Liver (tissue), 9 donors: ENCODE results near the gene C2orf92. TPM values are rescaled to one million over a fixed set of nuclear protein-coding genes. Genes with fewer than 3 reads are reported as not detected.

Experiments
- DNase-seq: peaks from one replicate; pipeline ENCODE4 v3.0.0-alpha.2; 2017; ENCODE audit warnings: low spot score
- H3K27ac ChIP-seq, 2 donors: one replicate each; pipeline ENCODE4 v1.7.0; 2013; ENCODE audit warnings: inconsistent platforms in 2 of 2, low read length in 2 of 2, control low read depth in 1 of 2, low read depth in 1 of 2, mild to moderate bottlenecking in 1 of 2
- H3K27me3 ChIP-seq, 4 donors: one replicate each; pipeline versions ENCODE4 v1.6.1 to v1.7.0; 2013; ENCODE audit warnings: low read length in 3 of 4, inconsistent platforms in 1 of 4, mild to moderate bottlenecking in 1 of 4, moderate library complexity in 1 of 4; ENCODE audit not compliant: control insufficient read depth in 4 of 4, insufficient read depth in 4 of 4
- H3K36me3 ChIP-seq, 4 donors: one replicate each; pipeline versions ENCODE4 v1.6.1 to v1.7.0; 2013; ENCODE audit warnings: low read length in 3 of 4, mild to moderate bottlenecking in 3 of 4, low read depth in 1 of 4, moderate library complexity in 1 of 4; ENCODE audit not compliant: control insufficient read depth in 4 of 4, insufficient read depth in 3 of 4
- H3K4me1 ChIP-seq, 4 donors: one replicate each; pipeline versions ENCODE4 v1.6.1 to v1.7.0; 2013; ENCODE audit warnings: low read length in 3 of 4, mild to moderate bottlenecking in 3 of 4, moderate library complexity in 1 of 4; ENCODE audit not compliant: control insufficient read depth in 4 of 4, insufficient read depth in 4 of 4
- H3K4me3 ChIP-seq, 3 donors: one replicate each; pipeline versions ENCODE4 v1.6.1 to v1.7.0; 2013; ENCODE audit warnings: low read length in 3 of 3, control low read depth in 1 of 3, low read depth in 1 of 3, mild to moderate bottlenecking in 1 of 3
- H3K9ac ChIP-seq, 2 donors: one replicate each; pipeline ENCODE4 v1.7.0; 2013; ENCODE audit warnings: low read length in 2 of 2, mild to moderate bottlenecking in 2 of 2, moderate library complexity in 2 of 2, control low read depth in 1 of 2, low read depth in 1 of 2
- H3K9me3 ChIP-seq, 4 donors: one replicate each; pipeline versions ENCODE4 v1.6.1 to v1.7.0; 2013; ENCODE audit warnings: low read length in 3 of 4; ENCODE audit not compliant: control insufficient read depth in 4 of 4
- EGR1 ChIP-seq, 2 donors: IDR thresholded peaks; 2 replicates each; pipeline ENCODE4 v1.6.1; 2016 to 2018; ENCODE audit warnings: antibody characterized with exemption in 2 of 2, low read depth in 2 of 2
- FOXA1 ChIP-seq: IDR thresholded peaks from 2 replicates; pipeline ENCODE4 v1.6.1; 2016; ENCODE audit warnings: antibody characterized with exemption
- FOXA2 ChIP-seq: IDR thresholded peaks from 2 replicates; pipeline ENCODE4 v1.6.1; 2016; ENCODE audit warnings: antibody characterized with exemption
- GABPA ChIP-seq, 2 donors: IDR thresholded peaks in 1 of 2; conservative IDR thresholded peaks in 1 of 2; 2 replicates each; pipeline ENCODE4 v1.6.1; 2016; ENCODE audit warnings: antibody characterized with exemption in 2 of 2, mild to moderate bottlenecking in 1 of 2, moderate library complexity in 1 of 2
- HNF4A ChIP-seq, 2 donors: conservative IDR thresholded peaks; 2 replicates each; pipeline ENCODE4 v1.6.1; 2016; ENCODE audit warnings: antibody characterized with exemption in 2 of 2, mild to moderate bottlenecking in 2 of 2
- JUND ChIP-seq, 2 donors: IDR thresholded peaks; 2 replicates each; pipeline ENCODE4 v1.6.1; 2016; ENCODE audit warnings: antibody characterized with exemption in 2 of 2
- NR2F2 ChIP-seq: IDR thresholded peaks from 2 replicates; pipeline ENCODE4 v1.6.1; 2016; ENCODE audit warnings: antibody characterized with exemption
- RAD21 ChIP-seq, 2 donors: IDR thresholded peaks; 2 replicates each; pipeline ENCODE4 v1.6.1; 2016; ENCODE audit warnings: antibody characterized with exemption in 2 of 2, mild to moderate bottlenecking in 2 of 2
- RXRA ChIP-seq, 2 donors: IDR thresholded peaks; 2 replicates each; pipeline ENCODE4 v1.6.1; 2017 to 2018; ENCODE audit warnings: antibody characterized with exemption in 2 of 2, mild to moderate bottlenecking in 1 of 2
- SP1 ChIP-seq: IDR thresholded peaks from 2 replicates; pipeline ENCODE4 v1.6.1; 2018; ENCODE audit warnings: antibody characterized with exemption, mild to moderate bottlenecking
- TAF1 ChIP-seq: conservative IDR thresholded peaks from 2 replicates; pipeline ENCODE4 v1.6.1; 2016; ENCODE audit warnings: antibody characterized with exemption, mild to moderate bottlenecking
- YY1 ChIP-seq: IDR thresholded peaks from 2 replicates; pipeline ENCODE4 v1.6.1; 2016; ENCODE audit warnings: antibody characterized with exemption, mild to moderate bottlenecking
- WGBS: extraction: QIAGEN DNeasy Blood & Tissue Kit; methylation state at CpG from one replicate; pipeline ENCODE4 v1.1.7; 2013; 5-methylcytosine and 5-hydroxymethylcytosine counted together
- polyA plus RNA-seq, 2 donors: library from polyadenylated mRNA; stranded (reverse) in 1 of 2; unstranded in 1 of 2; fragments of 200-250 nt in 1 of 2; fragments of >200 nt in 1 of 2; fragmentation: Nextera tagmentation in 1 of 2; extraction: Ambion mirVana in 1 of 2; gene quantifications; one replicate each; pipeline versions ENCODE4 v1.2.1 to v1.2.3, GENCODE V29; 2013 to 2015
- total RNA-seq, 2 donors: library from RNA; depleted of rRNA; stranded (reverse); fragments of >200 nt; gene quantifications; one replicate each; pipeline ENCODE4 v1.2.3, GENCODE V29; 2014
- TF ChIP-seq, protein P1 (sequence below): fragments of 150-350 bp; IDR thresholded peaks from 2 replicates; pipeline ENCODE4 v1.5.1; 2017; ENCODE audit warnings: improper control_type of control experiment, low read depth, low read length; ENCODE audit not compliant: missing input control
- TF ChIP-seq, protein P2 (sequence below): IDR thresholded peaks from 2 replicates; pipeline ENCODE4 v1.6.1; 2016; ENCODE audit warnings: antibody characterized with exemption, mild to moderate bottlenecking
- TF ChIP-seq, protein P3 (sequence below): IDR thresholded peaks from 2 replicates; pipeline ENCODE4 v1.6.1; 2016; ENCODE audit warnings: antibody characterized with exemption
- TF ChIP-seq, protein P4 (sequence below): IDR thresholded peaks from 2 replicates; pipeline ENCODE4 v1.6.1; 2016; ENCODE audit warnings: antibody characterized with exemption
- TF ChIP-seq, protein P5 (sequence below): IDR thresholded peaks from 2 replicates; pipeline ENCODE4 v1.6.1; 2016; ENCODE audit warnings: antibody characterized with exemption
- donor health status: healthy.
- donor health status: healthy.
- donor health status: healthy.
- donor health status: healthy.
- donor health status: healthy.

C2orf92 gene
- total and polyA plus RNA-seq, 4 donors: 0.96 to 8.0 (median 2.7) TPM

DNA sequence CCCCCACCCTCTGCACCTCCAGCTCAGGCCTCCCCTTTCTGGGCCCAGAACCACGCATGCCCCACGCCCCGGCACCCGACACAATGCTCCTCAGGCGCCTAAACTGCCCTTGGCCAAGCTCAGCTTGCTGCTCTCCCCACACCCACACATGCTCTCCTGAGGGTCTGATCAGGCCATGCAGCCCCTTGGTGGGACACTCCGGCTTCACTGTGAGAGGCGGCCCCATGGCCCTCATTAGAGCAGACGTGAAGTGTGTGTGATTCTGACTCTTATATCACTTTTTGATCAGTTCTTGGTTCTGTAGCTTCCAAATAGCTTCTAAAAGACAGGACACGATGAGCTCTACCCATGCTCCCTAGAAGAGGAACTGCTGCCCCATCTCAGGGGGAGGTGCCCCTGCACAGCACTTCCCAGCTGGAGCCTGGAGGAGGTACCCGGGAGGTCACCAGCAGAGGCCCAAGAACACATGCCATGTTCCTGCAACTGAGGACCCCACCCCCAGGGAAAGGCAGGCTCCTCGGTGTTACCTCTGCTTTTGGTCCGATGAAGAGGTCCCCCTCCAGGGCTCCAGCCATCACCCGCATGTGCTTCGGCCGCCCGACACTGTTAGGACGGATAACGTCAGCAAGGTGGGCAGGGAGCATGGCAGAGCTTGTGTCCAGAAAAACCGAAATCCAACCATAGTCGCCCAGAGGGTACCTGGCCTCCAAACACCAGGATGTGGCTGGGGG, 9.3 kb upstream of the C2orf92 start:
- Histone ChIP-seq H3K4me3 (no peak overlapping the region), H3K36me3 (peaks cover 10 to 31% (median 16%) of the 10 kb centered on the region in 4 donors), H3K9ac (no peak overlapping the region), H3K27ac (no peak overlapping the region), H3K27me3 (no peaks in the 10 kb centered on the region), H3K4me1 (peaks cover 10 to 15% (median 13%) of the 10 kb centered on the region in 4 donors), H3K9me3 (no peaks in the 10 kb centered on the region)
- no peak for DNase-seq
- WGBS: 96% methylated on average over 20 of the region's 20 CpGs
- TF ChIP-seq, protein P1, sequence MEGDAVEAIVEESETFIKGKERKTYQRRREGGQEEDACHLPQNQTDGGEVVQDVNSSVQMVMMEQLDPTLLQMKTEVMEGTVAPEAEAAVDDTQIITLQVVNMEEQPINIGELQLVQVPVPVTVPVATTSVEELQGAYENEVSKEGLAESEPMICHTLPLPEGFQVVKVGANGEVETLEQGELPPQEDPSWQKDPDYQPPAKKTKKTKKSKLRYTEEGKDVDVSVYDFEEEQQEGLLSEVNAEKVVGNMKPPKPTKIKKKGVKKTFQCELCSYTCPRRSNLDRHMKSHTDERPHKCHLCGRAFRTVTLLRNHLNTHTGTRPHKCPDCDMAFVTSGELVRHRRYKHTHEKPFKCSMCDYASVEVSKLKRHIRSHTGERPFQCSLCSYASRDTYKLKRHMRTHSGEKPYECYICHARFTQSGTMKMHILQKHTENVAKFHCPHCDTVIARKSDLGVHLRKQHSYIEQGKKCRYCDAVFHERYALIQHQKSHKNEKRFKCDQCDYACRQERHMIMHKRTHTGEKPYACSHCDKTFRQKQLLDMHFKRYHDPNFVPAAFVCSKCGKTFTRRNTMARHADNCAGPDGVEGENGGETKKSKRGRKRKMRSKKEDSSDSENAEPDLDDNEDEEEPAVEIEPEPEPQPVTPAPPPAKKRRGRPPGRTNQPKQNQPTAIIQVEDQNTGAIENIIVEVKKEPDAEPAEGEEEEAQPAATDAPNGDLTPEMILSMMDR: no peak
- no peak for TF ChIP-seq HNF4A (conservative IDR thresholded peaks at IDR 0.05)
- TF ChIP-seq EGR1 (IDR thresholded peaks at IDR 0.05; ENCODE audit: low read depth in 2 of 2): no peak
- no peak for TF ChIP-seq TAF1
- TF ChIP-seq FOXA2: no peak
- TF ChIP-seq, protein P2, sequence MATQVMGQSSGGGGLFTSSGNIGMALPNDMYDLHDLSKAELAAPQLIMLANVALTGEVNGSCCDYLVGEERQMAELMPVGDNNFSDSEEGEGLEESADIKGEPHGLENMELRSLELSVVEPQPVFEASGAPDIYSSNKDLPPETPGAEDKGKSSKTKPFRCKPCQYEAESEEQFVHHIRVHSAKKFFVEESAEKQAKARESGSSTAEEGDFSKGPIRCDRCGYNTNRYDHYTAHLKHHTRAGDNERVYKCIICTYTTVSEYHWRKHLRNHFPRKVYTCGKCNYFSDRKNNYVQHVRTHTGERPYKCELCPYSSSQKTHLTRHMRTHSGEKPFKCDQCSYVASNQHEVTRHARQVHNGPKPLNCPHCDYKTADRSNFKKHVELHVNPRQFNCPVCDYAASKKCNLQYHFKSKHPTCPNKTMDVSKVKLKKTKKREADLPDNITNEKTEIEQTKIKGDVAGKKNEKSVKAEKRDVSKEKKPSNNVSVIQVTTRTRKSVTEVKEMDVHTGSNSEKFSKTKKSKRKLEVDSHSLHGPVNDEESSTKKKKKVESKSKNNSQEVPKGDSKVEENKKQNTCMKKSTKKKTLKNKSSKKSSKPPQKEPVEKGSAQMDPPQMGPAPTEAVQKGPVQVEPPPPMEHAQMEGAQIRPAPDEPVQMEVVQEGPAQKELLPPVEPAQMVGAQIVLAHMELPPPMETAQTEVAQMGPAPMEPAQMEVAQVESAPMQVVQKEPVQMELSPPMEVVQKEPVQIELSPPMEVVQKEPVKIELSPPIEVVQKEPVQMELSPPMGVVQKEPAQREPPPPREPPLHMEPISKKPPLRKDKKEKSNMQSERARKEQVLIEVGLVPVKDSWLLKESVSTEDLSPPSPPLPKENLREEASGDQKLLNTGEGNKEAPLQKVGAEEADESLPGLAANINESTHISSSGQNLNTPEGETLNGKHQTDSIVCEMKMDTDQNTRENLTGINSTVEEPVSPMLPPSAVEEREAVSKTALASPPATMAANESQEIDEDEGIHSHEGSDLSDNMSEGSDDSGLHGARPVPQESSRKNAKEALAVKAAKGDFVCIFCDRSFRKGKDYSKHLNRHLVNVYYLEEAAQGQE: no peak
- no peak for TF ChIP-seq SP1
- TF ChIP-seq GABPA (IDR thresholded peaks at IDR 0.05 in 1 of 2, conservative IDR thresholded peaks at IDR 0.05 in 1 of 2): no peak
- TF ChIP-seq RAD21 (IDR thresholded peaks at IDR 0.05): no peak
- TF ChIP-seq JUND (IDR thresholded peaks at IDR 0.05): no peak
- TF ChIP-seq NR2F2: no peak
- TF ChIP-seq, protein P3, sequence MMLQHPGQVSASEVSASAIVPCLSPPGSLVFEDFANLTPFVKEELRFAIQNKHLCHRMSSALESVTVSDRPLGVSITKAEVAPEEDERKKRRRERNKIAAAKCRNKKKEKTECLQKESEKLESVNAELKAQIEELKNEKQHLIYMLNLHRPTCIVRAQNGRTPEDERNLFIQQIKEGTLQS: no peak
- no peak for TF ChIP-seq FOXA1
- no peak for TF ChIP-seq RXRA (IDR thresholded peaks at IDR 0.05)
- no peak for TF ChIP-seq YY1
- TF ChIP-seq, protein P4, sequence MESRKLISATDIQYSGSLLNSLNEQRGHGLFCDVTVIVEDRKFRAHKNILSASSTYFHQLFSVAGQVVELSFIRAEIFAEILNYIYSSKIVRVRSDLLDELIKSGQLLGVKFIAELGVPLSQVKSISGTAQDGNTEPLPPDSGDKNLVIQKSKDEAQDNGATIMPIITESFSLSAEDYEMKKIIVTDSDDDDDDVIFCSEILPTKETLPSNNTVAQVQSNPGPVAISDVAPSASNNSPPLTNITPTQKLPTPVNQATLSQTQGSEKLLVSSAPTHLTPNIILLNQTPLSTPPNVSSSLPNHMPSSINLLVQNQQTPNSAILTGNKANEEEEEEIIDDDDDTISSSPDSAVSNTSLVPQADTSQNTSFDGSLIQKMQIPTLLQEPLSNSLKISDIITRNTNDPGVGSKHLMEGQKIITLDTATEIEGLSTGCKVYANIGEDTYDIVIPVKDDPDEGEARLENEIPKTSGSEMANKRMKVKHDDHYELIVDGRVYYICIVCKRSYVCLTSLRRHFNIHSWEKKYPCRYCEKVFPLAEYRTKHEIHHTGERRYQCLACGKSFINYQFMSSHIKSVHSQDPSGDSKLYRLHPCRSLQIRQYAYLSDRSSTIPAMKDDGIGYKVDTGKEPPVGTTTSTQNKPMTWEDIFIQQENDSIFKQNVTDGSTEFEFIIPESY: no peak
- TF ChIP-seq, protein P5, sequence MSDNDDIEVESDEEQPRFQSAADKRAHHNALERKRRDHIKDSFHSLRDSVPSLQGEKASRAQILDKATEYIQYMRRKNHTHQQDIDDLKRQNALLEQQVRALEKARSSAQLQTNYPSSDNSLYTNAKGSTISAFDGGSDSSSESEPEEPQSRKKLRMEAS: no peak
